Measurements from ENCODE around the gene DAND5.

The DAND5 gene

GRCh38 chr19:13004273-13004672, 34.9 kb downstream of the DAND5 start:
- no peak for TF ChIP-seq CTCF (IDR thresholded peaks at IDR 0.05; ENCODE audit: low read depth, low read length, missing control alignments)
- in situ Hi-C loops (cut with HindIII; ENCODE audit: low sequenced_read_pairs), result no loop called here
- no peak overlapping the region for H3K4me3 ChIP-seq (ENCODE audit: low read depth, low read length)
- DNase-seq (ENCODE audit: low read depth), result no peak

- in situ Hi-C loops (cut with HindIII; ENCODE audit: low sequenced_read_pairs), result no loop called here
- TF ChIP-seq CTCF (IDR thresholded peaks at IDR 0.05; ENCODE audit: low read depth, low read length, missing control alignments), result no peak
- no peak for DNase-seq (ENCODE audit: low read depth)
- no peak overlapping the region for H3K4me3 ChIP-seq (ENCODE audit: low read depth, low read length)
Observed at GRCh38 chr19:13005253-13005652, 35.9 kb downstream of the DAND5 start.

- in situ Hi-C loops (cut with HindIII; ENCODE audit: low sequenced_read_pairs), result no loop called here
- H3K4me3 ChIP-seq (ENCODE audit: low read depth, low read length), result no peak overlapping the region
- TF ChIP-seq CTCF (IDR thresholded peaks at IDR 0.05; ENCODE audit: low read depth, low read length, missing control alignments), result no peak
- DNase-seq (ENCODE audit: low read depth), result no peak
Observed at GRCh38 chr19:13005861-13006370, 36.5 kb downstream of the DAND5 start.

GRCh38 chr19:13006431-13007281, 37.3 kb downstream of the DAND5 start:
- no peak for DNase-seq (ENCODE audit: low read depth)
- H3K4me3 ChIP-seq (ENCODE audit: low read depth, low read length), result no peak overlapping the region
- no peak for TF ChIP-seq CTCF (IDR thresholded peaks at IDR 0.05; ENCODE audit: low read depth, low read length, missing control alignments)
- in situ Hi-C loops (cut with HindIII; ENCODE audit: low sequenced_read_pairs), result no loop called here

GRCh38 chr19:13007292-13008045, 38.1 kb downstream of the DAND5 start:
- H3K4me3 ChIP-seq (ENCODE audit: low read depth, low read length), result no peak overlapping the region
- in situ Hi-C loops (cut with HindIII; ENCODE audit: low sequenced_read_pairs), result no loop called here
- no peak for DNase-seq (ENCODE audit: low read depth)
- TF ChIP-seq CTCF (IDR thresholded peaks at IDR 0.05; ENCODE audit: low read depth, low read length, missing control alignments), result peak; percentile 17

GRCh38 chr19:13008926-13009787, 39.8 kb downstream of the DAND5 start:
- in situ Hi-C loops (cut with HindIII; ENCODE audit: low sequenced_read_pairs), result no loop called here
- DNase-seq (ENCODE audit: low read depth), result no peak
- TF ChIP-seq CTCF (IDR thresholded peaks at IDR 0.05; ENCODE audit: low read depth, low read length, missing control alignments), result no peak
- no peak overlapping the region for H3K4me3 ChIP-seq (ENCODE audit: low read depth, low read length)

Data from astrocyte of the cerebellum (primary cell).